ENCODE results near the gene PPIF. TPM values are rescaled to one million over a fixed set of nuclear protein-coding genes. Genes with fewer than 3 reads are reported as not detected.

Gene PPIF
- total RNA-seq, 2 donors from 2014 or later = 63.0 to 87.6 TPM

DNA sequence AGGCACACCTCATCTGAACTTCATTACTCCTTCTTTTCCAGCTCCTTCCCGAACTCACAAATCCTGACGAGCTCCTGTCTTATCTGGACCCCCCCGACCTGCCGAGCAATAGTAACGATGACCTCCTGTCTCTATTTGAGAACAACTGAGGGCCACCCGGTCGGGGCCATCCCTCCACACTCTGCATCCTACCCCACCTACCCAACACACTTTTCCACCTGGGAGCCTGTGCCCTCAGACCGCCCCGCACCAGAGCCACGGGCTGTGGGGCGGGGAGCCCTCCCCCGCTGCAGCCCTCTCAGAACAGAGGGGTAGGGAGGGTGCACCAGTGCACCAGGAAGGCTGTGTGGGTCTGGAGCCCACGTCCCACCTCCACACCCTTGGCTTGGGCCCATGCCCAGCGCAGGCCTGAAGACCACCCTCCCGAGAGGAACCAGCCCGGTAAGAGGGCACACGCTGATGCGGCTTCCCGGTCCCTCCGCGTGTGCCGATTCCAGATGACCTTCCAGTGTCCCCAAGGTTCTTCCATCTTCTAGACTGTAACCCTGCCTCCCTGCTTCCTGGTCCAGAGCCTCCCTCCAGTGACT lies 34.6 kb upstream of the PPIF start:
- no peak overlapping the region for H3K4me3 ChIP-seq
- no peaks in the 10 kb centered on the region for H3K9me3 ChIP-seq
- DNase-seq (ENCODE audit: low spot score) = no peak
- H3K4me1 ChIP-seq = peaks cover 0 to 22% of the 10 kb centered on the region in 2 donors
- peaks cover 65% of the 10 kb centered on the region for H3K36me3 ChIP-seq
- H3K27ac ChIP-seq = no peak overlapping the region
- no peaks in the 10 kb centered on the region for H3K27me3 ChIP-seq
- TF ChIP-seq, protein P1, sequence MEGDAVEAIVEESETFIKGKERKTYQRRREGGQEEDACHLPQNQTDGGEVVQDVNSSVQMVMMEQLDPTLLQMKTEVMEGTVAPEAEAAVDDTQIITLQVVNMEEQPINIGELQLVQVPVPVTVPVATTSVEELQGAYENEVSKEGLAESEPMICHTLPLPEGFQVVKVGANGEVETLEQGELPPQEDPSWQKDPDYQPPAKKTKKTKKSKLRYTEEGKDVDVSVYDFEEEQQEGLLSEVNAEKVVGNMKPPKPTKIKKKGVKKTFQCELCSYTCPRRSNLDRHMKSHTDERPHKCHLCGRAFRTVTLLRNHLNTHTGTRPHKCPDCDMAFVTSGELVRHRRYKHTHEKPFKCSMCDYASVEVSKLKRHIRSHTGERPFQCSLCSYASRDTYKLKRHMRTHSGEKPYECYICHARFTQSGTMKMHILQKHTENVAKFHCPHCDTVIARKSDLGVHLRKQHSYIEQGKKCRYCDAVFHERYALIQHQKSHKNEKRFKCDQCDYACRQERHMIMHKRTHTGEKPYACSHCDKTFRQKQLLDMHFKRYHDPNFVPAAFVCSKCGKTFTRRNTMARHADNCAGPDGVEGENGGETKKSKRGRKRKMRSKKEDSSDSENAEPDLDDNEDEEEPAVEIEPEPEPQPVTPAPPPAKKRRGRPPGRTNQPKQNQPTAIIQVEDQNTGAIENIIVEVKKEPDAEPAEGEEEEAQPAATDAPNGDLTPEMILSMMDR (IDR thresholded peaks at IDR 0.05) = no peak

GRCh38 chr10:79313320-79313719 lies 33.9 kb upstream of the PPIF start:
- no peak for DNase-seq (ENCODE audit: low spot score)
- H3K4me3 ChIP-seq = no peak overlapping the region
- no peaks in the 10 kb centered on the region for H3K27me3 ChIP-seq
- peaks cover 59% of the 10 kb centered on the region for H3K36me3 ChIP-seq
- H3K4me1 ChIP-seq = peaks cover 0 to 29% of the 10 kb centered on the region in 2 donors
- TF ChIP-seq, protein P1 (IDR thresholded peaks at IDR 0.05) = no peak
- H3K9me3 ChIP-seq = no peaks in the 10 kb centered on the region
- no peak overlapping the region for H3K27ac ChIP-seq

GRCh38 chr10:79313911-79314439 lies 33.3 kb upstream of the PPIF start:
- Histone ChIP-seq H3K36me3 (peaks cover 52% of the 10 kb centered on the region), H3K27ac (no peak overlapping the region), H3K4me3 (no peak overlapping the region), H3K27me3 (no peaks in the 10 kb centered on the region), H3K9me3 (no peaks in the 10 kb centered on the region), H3K4me1 (peaks cover 0 to 29% of the 10 kb centered on the region in 2 donors)
- TF ChIP-seq, protein P1 (IDR thresholded peaks at IDR 0.05) = no peak
- DNase-seq (ENCODE audit: low spot score) = no peak

DNA sequence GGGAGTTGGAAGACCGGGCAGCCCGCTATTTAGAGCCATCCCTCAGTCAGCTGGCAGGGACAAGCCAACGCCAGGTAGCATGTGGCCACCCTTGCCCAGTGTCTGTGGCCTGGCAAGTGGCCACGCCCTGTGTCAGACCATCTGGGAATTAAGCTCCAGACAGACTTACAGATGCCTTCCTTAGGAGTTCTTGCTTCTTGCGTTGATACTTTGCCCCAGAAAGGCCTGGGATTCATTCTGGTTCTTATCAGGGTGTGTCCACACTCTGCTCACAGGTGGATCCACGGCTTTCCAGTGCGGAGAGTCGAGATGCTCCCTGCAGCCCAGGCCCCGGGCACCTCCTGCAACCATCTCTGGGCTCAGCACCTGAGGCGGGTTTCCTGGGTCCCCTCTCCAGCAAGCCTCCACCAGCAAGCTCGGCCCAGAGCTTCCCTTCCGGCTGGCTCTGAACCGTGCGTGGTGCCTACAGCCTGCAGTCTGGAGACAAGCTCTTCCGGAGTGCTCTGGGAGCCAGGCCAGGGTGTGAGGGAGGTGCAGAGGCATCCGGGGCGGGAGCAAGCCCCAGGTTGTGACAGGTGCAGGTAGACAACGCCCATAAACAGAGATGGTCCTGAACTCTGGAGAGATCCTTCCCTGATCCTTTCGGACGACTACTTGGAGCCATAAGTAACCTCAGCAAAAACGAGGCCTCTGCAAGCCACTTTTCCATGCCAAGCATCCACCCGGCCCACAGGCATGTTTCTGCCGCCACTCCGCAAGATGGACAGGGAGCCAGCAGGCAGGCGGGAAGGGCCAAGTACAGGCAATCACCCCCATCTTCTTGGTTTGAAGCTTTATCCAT lies 32.3 kb upstream of the PPIF start:
- Histone ChIP-seq H3K36me3 (peaks cover 42% of the 10 kb centered on the region), H3K27ac (no peak overlapping the region), H3K4me1 (peaks cover 0 to 25% of the 10 kb centered on the region in 2 donors), H3K4me3 (no peak overlapping the region), H3K9me3 (no peaks in the 10 kb centered on the region), H3K27me3 (no peaks in the 10 kb centered on the region)
- no peak for DNase-seq (ENCODE audit: low spot score)
- TF ChIP-seq, protein P1 (IDR thresholded peaks at IDR 0.05) = no peak

DNA sequence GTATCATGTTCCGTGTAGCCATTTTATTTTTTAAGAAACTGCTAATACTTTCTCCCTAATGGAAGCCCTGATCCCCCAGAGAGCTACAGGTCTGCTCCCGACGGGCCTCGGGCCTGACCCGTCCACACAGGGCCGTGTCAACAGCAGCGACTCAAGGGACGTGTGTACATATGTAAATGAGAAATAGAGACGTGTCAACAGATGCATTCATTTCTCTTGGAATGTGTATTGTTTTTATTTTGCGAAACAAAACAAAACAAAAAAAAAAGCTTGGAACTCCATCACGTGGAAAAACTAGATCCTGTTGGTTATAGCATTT lies 31.7 kb upstream of the PPIF start:
- DNase-seq (ENCODE audit: low spot score) = no peak
- peaks cover 37% of the 10 kb centered on the region for H3K36me3 ChIP-seq
- TF ChIP-seq, protein P1 (IDR thresholded peaks at IDR 0.05) = no peak

More for the DNA sequence above, 31.7 kb upstream of the PPIF start:
- Histone ChIP-seq H3K27ac (no peak overlapping the region), H3K4me1 (peaks cover 0 to 19% of the 10 kb centered on the region in 2 donors), H3K27me3 (no peaks in the 10 kb centered on the region), H3K9me3 (no peaks in the 10 kb centered on the region), H3K4me3 (no peak overlapping the region)
